CD4-positive, alpha-beta T cell treated with Interleukin-17A for 1 hour (primary cell): ENCODE data around the gene COL23A1.
A peak's percentile ranks its signal among the peaks of the same experiment; 100 is the strongest.

Experiments used
- DNase-seq: peaks from one replicate; pipeline ENCODE4 v3.0.0-alpha.2; 2020

The COL23A1 gene

DNA sequence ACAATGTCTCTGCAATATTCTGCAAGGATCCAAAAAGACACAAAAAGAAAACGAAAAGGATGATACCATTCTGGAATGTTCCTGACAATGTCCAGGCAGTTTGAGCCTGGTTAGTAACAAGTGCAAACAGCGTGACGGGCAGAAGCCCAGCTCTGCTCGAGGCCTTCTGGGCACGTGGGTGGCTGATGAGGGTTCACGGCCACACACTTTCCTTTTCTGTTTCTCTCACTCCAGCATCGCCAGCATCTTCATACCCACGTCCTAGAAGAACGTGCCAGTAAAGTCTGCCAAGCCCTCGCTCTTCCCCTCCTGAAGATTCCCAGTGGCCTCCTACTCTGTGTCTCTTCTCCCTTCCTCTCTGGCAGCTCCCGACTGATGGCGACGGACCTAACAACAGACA lies 36.7 kb downstream of the COL23A1 start:
- DNase-seq: no peak

DNA sequence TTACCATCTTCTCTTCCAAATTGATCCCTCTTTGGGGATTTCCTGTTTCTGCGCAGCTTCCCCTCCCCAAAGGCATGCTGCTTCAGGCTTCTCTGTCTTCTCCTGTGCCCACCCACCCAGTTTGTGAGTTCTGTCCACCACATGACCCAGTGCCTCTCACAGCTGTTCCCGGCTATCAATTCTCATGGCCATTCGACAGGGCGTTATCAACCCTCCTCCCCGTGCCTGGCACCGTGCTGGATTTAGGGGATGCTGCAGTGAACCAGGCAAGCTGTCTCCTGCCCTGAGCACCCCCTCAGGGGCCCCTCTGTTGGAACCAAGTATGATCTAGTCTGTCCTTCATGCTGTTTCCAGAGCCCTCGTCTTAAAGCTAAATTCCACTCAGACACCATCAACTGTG lies 38.7 kb downstream of the COL23A1 start:
- no peak for DNase-seq

DNA sequence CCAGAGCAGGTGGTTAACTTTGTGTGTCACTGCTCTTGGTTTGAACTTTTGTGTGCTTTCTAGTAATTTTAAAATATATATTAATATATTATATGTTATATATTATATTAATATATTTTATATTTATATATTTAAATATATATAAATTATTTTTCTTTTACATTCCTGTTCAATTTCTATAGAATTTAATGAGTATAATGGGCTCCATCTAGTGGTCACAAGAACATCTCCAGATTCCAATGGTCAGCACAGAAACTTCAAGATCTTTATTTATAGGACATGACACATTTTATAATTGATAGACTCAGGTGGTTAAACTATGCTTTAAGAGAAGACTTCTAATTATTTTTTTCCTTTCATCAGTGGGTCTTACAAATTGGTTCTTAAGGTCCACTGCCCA lies 39.1 kb downstream of the COL23A1 start:
- DNase-seq: peak; percentile 10

DNA sequence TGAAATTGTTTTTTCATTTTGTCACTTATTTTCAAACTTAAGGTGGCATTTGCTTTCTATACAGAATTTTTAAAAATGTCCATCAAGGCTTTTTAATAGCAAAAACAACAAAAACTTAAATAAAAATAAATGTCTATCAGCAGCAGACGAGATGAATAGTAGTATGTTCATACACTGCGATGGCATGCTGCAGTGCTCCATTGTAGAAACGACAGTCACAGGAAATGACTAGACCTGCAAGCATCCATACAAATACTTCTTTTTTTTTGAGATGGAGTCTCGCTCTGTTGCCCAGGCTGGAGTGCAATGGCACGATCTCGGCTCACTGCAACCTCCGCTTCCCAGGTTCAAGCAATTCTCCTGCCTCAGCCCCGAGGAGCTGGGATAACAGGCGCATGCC lies 41.4 kb downstream of the COL23A1 start:
- DNase-seq: no peak

DNA sequence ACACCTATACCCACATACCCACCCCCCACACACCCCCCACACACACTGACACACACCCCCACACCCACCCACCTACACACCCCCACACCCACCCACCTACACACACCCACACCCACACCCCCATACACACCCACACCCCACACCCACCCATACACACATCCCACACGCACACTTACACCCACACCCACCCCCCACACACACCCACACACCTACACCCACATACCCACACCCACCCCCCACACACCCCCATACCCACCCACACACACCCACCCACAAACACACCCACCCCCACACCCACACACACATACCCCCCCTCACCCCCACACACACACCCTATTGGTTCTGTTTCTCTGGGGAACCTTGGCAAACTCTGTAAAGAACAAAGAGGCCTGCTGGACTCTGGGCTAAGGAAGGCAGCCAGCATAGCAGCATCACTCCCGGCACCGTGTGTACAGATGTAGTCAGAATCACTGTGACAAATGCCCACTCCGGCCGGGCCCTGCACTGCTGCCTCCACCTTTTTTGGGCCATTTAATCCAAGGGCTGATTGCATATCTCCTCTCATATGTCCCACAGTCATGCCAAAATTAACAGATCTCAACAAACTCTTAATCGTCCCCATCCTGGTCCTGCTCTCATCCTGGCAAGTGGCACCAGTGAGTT lies 42.3 kb downstream of the COL23A1 start:
- DNase-seq: no peak

DNA sequence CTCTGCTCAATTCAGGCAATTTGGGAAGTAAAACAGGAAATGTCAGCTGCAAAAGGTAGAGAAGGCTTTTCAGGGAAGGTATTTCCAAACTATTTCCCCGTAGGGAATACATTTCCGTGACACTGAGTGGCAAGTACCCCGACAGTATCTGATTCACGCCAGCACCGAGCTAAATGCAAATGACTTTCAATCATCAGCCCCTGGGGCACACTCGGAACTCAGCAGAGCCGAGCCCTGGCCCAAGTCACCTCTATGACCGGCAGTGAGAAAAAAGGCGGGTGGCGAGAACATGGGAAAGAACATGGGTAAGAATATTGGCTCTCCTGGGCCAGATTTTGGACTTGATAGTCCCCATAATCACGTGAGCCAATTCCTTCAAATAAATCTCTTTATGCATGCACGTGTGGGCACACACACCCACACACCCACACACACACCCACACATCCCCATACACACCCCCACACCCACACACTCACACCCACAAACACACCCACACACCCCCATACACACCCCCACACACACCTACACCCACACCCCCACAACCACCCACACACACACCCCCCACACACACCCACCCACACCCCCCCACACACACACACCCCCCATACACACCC lies 43.0 kb downstream of the COL23A1 start:
- DNase-seq: no peak

DNA sequence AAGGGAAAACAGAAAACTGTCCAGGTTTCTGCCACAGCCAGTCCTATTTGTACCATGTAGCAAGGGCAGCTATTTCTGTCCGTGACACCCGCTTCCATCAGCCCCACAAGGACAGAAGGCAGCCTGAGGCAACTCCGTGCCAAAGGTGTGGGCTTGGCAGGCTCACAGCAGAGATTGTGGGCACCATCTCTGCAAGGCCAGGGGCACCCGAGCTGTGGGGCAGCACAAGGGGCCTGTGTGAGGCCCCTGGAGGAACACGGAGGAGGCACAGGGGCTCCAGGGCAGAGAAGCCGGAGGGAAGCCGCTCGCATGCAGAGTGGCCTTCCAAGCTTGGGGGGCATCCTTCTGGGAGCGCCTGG lies 43.5 kb downstream of the COL23A1 start:
- DNase-seq: no peak

DNA sequence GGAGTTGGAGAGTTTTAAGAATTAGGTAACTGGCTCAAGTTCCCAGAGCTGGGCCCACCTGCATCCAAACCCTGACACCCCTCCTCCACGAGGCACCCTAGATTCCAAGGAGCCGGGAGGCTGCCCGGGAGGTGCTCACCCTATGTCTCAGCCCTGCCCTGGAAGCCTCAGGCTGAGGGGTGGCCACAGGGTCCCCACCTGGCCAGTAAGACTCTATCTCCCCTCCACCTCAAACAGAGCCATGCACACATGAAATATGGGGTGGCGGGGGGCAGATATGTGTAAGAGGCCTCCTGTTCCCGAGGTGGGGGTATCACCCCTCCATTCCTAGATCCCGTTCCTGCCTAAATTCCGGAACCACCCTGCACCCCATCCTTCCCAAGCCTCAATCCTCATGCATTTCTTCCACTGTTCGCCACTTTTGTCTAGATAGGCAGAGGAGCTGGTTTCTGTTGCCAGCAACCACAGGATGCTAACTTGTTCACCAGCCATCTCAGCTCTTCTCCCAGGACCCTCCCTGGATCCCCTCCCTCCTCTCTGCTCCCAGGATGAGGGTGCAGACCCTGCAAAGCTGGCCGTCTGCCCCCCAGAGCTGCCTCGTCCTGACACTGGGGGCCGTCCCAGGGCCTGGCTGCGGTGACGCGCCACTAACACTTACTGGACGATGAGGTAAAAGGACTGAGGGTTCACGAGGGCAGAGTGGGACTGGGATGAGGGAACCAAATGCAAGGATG lies 44.1 kb downstream of the COL23A1 start:
- DNase-seq: no peak

DNA sequence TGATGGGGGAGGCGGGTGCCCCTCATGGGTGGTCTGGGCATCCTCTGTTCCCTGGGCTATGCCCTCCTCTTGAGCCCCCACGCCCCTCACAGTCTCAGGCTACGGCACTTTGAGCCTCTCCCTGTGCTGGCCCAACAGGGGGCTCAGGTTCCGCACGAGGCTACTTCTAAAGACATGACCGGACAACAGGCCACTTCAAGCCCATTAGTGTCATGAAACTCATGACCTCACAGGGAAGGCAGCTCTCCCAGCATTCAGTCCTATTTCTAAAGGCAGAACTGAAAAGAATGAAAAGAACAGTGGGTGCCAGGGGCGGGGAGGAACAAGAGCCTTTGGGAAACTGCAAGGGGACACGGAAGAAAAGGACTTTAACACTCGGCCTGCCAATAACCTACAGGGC lies 45.0 kb downstream of the COL23A1 start:
- no peak for DNase-seq

DNA sequence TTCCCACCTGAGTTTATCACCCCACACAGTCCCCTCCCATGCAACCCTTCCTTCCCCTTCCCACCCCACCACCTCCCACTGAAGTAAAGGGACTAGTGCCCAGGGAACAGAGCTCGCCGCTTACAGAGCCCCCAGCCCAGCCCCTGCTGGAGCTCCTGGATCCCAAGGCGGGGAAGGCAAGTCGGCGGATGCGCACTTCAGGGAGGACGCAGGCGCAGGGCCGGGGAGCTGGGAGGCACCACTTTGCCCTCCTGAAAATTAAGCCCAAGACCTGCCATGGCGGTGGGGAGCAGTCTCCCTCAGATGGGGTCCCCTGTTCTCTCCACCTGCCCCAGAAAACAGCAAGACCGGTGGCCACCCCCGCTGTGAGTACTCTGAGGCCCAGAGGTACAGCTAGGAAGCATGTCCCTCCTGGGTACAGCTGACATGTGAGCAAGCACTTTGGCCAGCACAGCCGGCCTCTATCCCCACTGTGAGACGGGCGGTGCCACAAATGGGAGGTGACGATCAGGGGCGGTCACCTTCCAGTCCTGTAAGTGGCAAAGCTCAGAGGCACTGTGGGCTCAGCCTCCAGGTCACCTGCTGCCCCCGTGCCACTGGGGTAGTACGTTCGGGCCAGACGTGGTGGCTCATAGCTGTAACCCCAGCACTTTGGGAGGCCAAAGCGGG lies 45.9 kb downstream of the COL23A1 start:
- DNase-seq: no peak

DNA sequence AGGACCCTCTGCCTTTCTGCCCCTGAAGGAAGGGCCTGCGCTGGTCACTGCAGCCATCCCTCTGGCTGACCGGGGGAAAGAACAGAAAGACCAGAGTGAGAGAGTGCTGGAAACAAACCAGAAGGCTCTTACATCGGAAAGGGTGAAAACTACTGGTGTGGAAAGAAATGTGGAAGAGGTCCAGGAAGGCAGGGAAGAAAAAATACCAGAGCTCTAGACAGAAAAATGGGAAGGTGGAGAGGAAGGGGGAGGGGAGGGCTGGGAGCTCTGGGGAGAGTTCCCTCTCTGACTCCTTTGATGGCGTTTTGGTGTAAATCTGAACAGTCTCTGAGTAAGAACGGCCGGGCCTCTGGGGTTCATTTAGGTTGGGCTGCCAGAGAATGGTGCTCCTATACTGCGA lies 47.7 kb downstream of the COL23A1 start:
- DNase-seq: no peak

DNA sequence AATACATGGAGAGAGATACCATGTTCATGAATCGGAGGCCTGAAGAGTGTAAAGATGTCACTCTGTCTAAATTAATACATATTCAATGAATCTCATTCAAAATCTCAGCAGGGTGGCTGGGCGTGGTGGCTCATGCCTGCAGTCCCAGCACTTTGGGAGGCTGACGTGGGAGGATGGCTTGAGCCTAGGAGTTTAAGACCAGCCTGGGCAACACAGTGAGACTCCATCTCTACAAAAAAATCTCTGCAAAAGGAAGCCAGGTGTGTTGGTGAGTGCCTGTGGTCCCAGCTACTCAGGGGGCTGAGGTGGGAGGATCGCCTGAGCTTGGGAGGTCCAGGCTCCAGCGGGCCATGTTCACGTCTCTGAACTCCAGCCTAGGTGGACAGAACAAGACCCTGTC lies 49.7 kb downstream of the COL23A1 start:
- DNase-seq: no peak

DNA sequence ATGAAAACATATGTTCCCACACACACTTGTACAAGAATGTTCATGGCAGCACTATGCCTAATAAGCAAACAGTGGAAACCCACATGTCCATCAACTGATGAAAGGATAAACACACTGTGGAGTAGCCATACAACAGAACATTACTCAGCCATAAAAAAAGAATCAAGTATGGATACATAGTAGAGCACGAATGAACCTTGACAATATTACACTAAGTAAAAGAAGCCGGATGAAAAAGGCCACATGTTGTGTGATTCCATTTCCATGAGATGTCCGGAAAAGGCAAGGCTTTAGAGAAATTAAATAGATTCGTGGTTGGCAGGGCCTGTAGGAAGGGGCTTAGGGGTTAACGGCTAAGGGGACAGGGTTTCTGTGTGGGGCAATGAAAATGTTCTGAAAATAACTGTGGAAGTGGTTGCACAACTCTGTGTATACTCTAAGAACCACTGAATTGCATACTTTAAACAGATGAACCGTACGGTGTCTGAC lies 51.4 kb downstream of the COL23A1 start:
- no peak for DNase-seq

DNA sequence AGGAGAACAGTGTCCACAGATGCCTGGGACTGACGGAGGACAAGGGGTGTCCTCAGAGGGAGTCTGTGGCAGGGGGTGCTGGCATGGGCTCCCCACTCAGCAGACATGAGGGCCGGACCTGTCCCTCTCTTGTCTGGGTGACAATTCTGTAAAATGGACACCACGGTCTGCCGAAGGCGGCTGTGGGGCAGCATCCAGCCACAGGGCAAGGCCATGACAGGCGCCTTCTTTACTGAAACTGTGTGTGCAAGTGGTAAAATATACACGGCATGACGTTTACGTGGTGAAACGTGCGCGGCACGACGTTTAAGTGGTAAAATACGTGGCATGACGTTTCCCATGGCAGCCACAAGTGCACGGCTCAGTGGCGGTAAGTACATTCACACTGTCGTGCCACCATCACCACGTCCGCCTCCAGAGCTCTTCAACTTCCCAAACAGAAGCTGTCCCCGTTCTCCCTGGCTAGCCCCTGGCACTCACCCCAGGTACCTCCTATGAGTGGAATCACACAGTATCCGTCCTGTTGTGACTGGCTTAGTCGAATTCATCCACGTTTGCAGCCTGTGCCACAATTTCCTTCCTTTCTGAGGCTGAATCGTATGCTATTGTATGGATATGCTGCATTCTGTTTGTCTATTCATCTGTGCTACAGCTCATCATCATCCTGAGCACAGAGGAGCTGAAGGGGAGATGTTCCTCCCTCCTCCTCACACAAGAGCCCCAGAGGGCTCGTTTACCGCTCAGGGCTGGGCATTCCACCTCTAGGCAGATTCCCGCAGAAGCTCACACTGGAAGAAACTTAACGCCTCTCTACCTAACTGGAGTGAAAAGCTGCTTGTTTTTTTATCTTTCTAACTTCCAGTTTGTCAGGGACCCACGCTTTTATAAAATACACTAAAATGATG lies 52.5 kb downstream of the COL23A1 start:
- DNase-seq: no peak

DNA sequence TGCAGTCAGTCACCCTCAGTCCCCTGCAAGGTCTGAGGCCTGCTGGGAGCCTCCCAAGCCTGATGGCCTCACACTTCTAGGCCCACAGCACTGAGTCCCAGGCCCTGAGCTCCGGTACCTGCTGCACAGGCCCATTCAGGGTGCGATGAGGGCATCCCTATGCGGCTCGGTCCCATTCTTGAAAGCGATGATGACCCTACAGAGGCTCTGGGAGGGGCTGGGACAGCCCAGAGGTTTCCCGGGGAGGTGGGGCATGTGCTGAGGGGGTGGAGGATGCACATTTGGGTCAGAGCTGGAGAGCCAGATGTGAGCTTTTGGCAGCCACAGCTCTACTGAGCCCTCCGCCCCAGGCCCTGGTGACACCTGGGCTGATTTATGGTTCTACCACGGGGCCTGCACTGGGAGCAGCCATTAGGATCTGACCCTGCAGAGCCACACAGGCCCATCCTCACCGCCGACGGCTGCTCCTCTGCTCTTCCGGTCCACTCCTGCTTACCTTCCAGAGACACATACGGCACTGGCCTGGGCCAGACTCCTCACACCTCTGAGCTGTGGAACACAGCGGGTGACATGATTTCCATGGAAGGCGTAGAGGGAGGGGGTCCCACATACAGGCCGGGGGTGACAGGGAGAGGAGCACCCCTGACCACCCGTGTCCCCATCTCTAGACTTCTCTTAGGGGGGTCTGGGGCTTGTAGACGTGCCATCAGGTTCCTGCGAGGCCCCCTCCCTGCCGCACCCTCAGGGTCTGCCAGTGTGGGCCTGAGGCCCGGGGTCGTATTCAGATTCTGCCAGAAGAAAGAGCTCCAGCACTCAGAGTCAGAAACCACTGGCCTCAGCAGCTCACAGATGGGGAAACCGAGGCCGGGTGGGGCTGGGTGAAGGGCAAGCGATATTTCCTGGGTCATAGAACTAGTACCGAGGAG lies 53.4 kb downstream of the COL23A1 start:
- no peak for DNase-seq

DNA sequence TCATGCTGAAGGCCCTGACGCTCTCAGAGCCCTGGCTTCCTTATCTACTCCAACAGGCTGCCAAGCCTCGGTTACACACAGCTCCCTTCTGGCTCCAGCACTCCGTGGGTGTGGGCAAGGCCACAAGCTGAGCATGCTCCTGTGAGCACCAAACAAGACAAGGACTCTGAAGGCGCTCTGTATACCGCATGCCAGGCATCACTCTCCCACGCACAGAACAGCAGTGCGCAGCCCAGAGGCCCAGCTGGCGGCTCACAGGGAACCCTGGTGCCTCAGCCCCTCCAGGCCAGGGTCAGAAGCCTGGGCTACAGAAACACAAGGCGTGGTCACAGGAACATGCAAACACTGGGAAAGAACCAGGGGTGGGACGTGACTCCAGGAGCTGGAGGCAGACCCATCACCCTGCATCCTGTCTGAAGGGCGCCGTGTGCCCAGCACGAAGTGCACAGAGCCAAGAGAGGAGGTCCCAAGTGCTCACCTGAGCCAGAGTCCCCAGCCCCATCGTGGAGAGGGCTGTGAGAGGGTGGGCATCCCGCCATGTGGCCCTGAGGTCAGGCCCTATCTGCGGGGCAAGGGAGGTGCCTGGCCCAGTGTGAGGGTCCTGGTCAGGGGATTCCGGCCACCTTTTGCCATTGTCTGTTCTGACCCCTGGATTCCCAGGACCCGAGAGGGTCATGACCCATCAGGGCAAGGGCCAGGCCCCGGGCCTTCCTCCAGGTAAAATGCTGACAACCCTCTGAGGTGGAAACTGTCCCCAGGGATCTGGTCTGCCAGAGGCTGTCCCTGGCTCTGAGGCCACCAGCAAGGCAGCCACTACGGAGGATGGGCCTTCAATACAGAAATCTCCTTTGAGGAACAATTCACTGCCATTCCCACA lies 54.7 kb downstream of the COL23A1 start:
- DNase-seq: no peak

DNA sequence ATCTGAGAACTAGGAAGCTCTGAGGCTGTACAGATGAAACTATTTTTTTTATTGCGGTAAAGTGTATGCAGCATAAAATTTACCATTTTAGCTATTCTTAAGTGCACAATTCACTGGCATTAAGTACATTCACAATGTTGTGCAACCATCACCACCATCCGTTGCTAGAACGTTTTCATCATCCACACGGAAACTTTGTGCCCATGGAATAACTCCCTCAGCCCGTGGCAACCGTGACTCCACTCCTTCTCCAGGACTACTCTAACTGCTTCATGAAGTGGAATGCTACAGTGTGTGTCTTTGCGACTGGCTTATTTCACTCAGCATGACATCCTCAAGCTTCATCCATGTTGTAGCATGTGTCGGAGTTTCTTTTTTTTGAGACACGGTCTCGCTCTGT lies 57.1 kb downstream of the COL23A1 start:
- no peak for DNase-seq

DNA sequence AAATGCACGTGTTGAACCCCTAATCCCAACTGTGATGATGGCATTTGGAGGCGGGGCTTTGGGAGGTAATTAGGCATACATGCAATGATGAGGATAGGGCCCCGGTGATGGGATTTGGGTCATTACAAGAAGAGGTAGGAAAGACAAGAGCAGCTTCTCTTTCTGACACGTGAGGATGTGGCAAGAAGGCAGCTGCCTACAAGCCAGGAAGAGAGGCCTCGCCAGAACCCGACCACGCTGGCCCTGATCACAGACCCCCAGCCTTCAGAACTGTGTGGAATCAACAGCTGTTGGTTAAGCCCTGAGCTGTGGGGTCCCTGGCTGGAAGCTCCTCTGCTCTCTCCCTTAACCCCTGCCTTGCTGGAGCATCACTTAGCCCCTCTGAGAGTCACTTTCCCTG lies 57.5 kb downstream of the COL23A1 start:
- no peak for DNase-seq

DNA sequence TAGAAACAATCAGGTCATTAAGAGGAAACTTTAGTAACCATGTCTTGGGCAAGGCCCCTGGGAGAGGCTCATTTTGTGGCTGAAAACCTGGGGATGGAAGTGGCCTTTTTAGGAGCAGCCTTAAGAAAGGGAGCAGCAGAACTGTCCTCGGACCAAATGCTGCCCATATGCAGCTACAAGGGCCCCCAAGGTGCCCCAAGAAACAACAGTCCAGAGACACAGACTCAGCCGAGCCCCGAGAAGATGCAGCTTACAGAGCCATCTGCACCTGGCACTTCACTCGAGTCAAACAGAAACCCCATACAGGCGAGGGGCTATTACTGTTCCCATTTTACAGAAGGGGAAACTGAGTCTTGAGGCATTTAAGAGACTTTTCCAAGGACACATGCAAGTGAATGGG lies 58.0 kb downstream of the COL23A1 start:
- no peak for DNase-seq

DNA sequence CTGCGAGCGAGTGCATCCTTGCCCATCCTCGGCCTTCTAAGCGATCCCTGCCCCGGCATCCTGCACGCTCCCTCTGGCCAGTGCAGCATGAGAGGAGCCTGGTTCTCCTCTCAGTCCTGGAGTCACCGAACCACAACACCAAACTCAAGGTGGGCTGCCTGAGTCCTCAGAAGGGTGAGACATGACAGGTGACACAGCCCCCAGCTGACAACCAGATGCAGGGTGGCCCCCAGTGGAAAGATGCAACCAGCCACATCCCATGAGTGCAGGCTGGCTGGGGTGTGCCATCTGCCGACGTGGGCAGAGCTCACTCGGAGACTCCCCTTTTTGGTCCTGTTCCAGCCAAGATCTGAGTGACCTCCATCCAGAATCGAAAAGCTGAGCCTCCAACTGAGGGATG lies 58.4 kb downstream of the COL23A1 start:
- DNase-seq: no peak

DNA sequence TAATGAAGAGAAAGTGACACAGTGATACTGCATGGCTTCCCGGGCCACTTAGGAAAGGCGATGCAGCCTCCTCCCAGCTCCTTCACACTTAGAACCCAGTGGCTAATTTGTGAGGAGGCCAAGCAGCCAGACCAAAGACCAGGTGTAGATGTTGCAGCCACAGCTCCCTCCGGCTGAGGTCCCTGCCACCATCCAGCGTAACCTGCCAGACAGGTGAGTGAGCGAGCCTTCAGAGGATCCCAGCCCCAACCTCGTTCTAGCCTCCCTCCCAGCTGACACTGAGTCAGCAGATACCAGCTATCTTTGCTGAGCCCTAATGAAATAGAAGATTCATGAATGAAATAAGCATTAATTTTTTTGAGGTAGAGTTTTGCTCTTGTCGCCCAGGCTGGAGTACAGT lies 59.7 kb downstream of the COL23A1 start:
- DNase-seq: no peak
